Globus pallidus (tissue), 1 donor: ENCODE results near the gene CROCC.
"Not testable (repeated sequence)": the region's sequence is repeated elsewhere in the genome, so short reads cannot be mapped to it uniquely, and the experiment has no call there.

Experiments
- DNase-seq: peaks from one replicate; pipeline ENCODE4 v3.0.0-alpha.2; 2015; ENCODE audit warnings: low spot score

CROCC gene

GRCh38 chr1:16939386-16940180, 17.9 kb downstream of the CROCC start:
- not testable (repeated sequence) for DNase-seq

GRCh38 chr1:16944038-16944437, 22.3 kb downstream of the CROCC start:
- DNase-seq = no peak

- not testable (repeated sequence) for DNase-seq
Measured at GRCh38 chr1:16945512-16945911, 23.8 kb downstream of the CROCC start.

GRCh38 chr1:16946185-16946584, 24.5 kb downstream of the CROCC start:
- not testable (repeated sequence) for DNase-seq

GRCh38 chr1:16946646-16947045, 24.9 kb downstream of the CROCC start:
- DNase-seq = no peak

GRCh38 chr1:16948282-16948891, 26.7 kb downstream of the CROCC start:
- not testable (repeated sequence) for DNase-seq

GRCh38 chr1:16949026-16949425, 27.3 kb downstream of the CROCC start:
- DNase-seq = not testable (repeated sequence)

GRCh38 chr1:16952376-16952775, 30.6 kb downstream of the CROCC start:
- DNase-seq = not testable (repeated sequence)

- no peak for DNase-seq
Measured at GRCh38 chr1:16954579-16954978, 32.8 kb downstream of the CROCC start.

- no peak for DNase-seq
Measured at GRCh38 chr1:16955186-16955585, 33.5 kb downstream of the CROCC start.

- no peak for DNase-seq
Measured at GRCh38 chr1:16956775-16957174, 35.0 kb downstream of the CROCC start.

- no peak for DNase-seq
Measured at GRCh38 chr1:16957731-16958130, 36.0 kb downstream of the CROCC start.

GRCh38 chr1:16958475-16958874, 36.7 kb downstream of the CROCC start:
- no peak for DNase-seq

- DNase-seq = peak; percentile 31
Measured at GRCh38 chr1:16960560-16961296, 39.0 kb downstream of the CROCC start.

GRCh38 chr1:16961297-16962133, 39.8 kb downstream of the CROCC start:
- no peak for DNase-seq

- not testable (repeated sequence) for DNase-seq
Measured at GRCh38 chr1:16964169-16964568, 42.4 kb downstream of the CROCC start.

GRCh38 chr1:16965486-16966067, 43.8 kb downstream of the CROCC start:
- DNase-seq = no peak

- DNase-seq = no peak
Measured at GRCh38 chr1:16966282-16966681, 44.6 kb downstream of the CROCC start.

GRCh38 chr1:16967095-16967575, 45.4 kb downstream of the CROCC start:
- peak; percentile 53 for DNase-seq

- no peak for DNase-seq
Measured at GRCh38 chr1:16967962-16968361, 46.2 kb downstream of the CROCC start.

- DNase-seq = no peak
Measured at GRCh38 chr1:16968372-16968771, 46.6 kb downstream of the CROCC start.
